C4-2B (cell line): ENCODE results near the gene PARD3.

Experiments
- CTCF ChIP-seq: fragments of 450-650 bp; conservative IDR thresholded peaks from 2 replicates; pipeline ENCODE4 v1.5.1; 2017; ENCODE audit warnings: mild to moderate bottlenecking
- ZFX ChIP-seq: fragments of 450-650 bp; IDR thresholded peaks from 2 replicates; pipeline ENCODE4 v1.6.1; 2017

GRCh38 chr10:34669079-34669478, 146.0 kb downstream of the PARD3 start:
- TF ChIP-seq ZFX (no peak), CTCF (no peak)
